ENCODE measurements around the gene NUCB1. TPM values are rescaled to one million over a fixed set of nuclear protein-coding genes. Genes with fewer than 3 reads are reported as not detected.

Gene NUCB1
- total RNA-seq, 1 experiment from 2014 or later: 102 TPM

DNA sequence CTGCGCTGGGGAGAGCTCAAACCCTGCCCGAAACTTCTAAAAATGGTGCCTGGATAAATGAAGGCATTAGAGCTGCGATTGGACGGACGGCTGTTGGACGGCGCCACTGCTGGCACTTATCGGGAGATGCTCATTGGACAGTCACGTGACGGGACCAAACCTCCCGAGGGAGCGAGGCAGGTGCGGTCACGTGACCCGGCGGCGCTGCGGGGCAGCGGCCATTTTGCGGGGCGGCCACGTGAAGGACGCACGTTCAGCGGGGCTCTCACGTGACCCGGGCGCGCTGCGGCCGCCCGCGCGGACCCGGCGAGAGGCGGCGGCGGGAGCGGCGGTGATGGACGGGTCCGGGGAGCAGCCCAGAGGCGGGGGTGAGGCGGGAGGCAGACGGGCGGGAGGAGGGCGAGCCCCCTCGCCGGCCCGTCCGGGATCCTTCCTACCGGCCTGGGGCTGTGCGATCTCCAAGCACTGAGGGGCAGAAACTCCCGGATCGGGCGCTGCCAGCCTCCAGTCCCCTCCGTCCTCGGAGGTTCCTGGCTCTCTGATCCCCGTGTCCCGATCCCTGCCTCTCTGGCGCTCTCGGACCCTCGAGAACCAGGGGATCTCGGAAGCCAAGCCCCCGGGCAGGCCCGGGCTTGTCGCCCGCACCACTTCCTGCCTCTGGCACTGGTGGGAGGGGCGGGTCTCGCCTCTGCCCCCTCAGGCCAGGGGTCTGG lies 54.6 kb downstream of the NUCB1 start, which contains the start of gene BAX:
Gene BAX (plus strand): TSS at position 281 of the 713 bp plus-strand sequence. CDS start 54 bp downstream, at position 335.
- no TSS peak for BruUV-seq (replicated peaks)
- ATAC-seq: peak; percentile 97
- in situ Hi-C loops (cut with HindIII; ENCODE audit: low pct_unique_long_range_greater_than_20kb, low sequenced_read_pairs): no loop called here

GRCh38 chr19:48955308-48955958 lies 55.3 kb downstream of the NUCB1 start:
- Histone ChIP-seq H3K4me3 (ENCODE audit: low read depth in 2 of 2, low read length in 2 of 2) (peak overlapping the region; percentile 81 to 87), H3K27me3 (ENCODE audit: control insufficient read depth, insufficient read depth, low read length) (no peaks in the 10 kb centered on the region), H3K27ac (ENCODE audit: low read length) (peak overlapping the region; percentile 83), H3K4me1 (ENCODE audit: control insufficient read depth, insufficient read depth, low read length) (peaks cover 4% of the 10 kb centered on the region; the same call in 1 of the 2 replicates), H3K9me3 (ENCODE audit: control insufficient read depth, insufficient read depth, low read depth, low read length) (no peaks in the 10 kb centered on the region), H3K36me3 (ENCODE audit: control insufficient read depth, insufficient read depth, low read length) (no peaks in the 10 kb centered on the region)
- DNase-seq (ENCODE audit: low read depth, low spot score): no peak
- intact Hi-C loops (cut with micrococcal nuclease; ENCODE audit: unreplicated experiment) (no loop called here), in situ Hi-C loops (cut with HindIII; ENCODE audit: low pct_unique_long_range_greater_than_20kb, low sequenced_read_pairs) (no loop called here)
- POLR2A ChIA-PET: no interaction called here
- TF ChIP-seq, protein P1, sequence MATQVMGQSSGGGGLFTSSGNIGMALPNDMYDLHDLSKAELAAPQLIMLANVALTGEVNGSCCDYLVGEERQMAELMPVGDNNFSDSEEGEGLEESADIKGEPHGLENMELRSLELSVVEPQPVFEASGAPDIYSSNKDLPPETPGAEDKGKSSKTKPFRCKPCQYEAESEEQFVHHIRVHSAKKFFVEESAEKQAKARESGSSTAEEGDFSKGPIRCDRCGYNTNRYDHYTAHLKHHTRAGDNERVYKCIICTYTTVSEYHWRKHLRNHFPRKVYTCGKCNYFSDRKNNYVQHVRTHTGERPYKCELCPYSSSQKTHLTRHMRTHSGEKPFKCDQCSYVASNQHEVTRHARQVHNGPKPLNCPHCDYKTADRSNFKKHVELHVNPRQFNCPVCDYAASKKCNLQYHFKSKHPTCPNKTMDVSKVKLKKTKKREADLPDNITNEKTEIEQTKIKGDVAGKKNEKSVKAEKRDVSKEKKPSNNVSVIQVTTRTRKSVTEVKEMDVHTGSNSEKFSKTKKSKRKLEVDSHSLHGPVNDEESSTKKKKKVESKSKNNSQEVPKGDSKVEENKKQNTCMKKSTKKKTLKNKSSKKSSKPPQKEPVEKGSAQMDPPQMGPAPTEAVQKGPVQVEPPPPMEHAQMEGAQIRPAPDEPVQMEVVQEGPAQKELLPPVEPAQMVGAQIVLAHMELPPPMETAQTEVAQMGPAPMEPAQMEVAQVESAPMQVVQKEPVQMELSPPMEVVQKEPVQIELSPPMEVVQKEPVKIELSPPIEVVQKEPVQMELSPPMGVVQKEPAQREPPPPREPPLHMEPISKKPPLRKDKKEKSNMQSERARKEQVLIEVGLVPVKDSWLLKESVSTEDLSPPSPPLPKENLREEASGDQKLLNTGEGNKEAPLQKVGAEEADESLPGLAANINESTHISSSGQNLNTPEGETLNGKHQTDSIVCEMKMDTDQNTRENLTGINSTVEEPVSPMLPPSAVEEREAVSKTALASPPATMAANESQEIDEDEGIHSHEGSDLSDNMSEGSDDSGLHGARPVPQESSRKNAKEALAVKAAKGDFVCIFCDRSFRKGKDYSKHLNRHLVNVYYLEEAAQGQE (IDR thresholded peaks at IDR 0.05; ENCODE audit: insufficient read depth in 1 of 2, low read depth in 2 of 2, low read length in 1 of 2): no peak
- no peak for TF ChIP-seq TCF7L2 (IDR thresholded peaks at IDR 0.05; ENCODE audit: low read depth, low read length)
- no peak for TF ChIP-seq POLR2AphosphoS5 (IDR thresholded peaks at IDR 0.05; ENCODE audit: low read depth, low read length)
- no peak for TF ChIP-seq CTCF (IDR thresholded peaks at IDR 0.05)
- no peak for TF ChIP-seq SIN3A (IDR thresholded peaks at IDR 0.05; ENCODE audit: borderline replicate concordance, insufficient read depth, low read depth, low read length)
- no TSS peak for BruUV-seq (replicated peaks)
- ATAC-seq: no peak
- CTCF ChIA-PET: no interaction called here

More for the DNA sequence above, 54.6 kb downstream of the NUCB1 start, which contains the start of gene BAX:
- TF ChIP-seq CTCF (IDR thresholded peaks at IDR 0.05) (no peak), POLR2AphosphoS5 (IDR thresholded peaks at IDR 0.05; ENCODE audit: low read depth, low read length) (peak; percentile 37; the same call in 1 of the 2 replicates)
- TF ChIP-seq, protein P1 (IDR thresholded peaks at IDR 0.05; ENCODE audit: insufficient read depth in 1 of 2, low read depth in 2 of 2, low read length in 1 of 2): no peak
- H3K4me1 ChIP-seq (ENCODE audit: control insufficient read depth, insufficient read depth, low read length): peaks cover 4% of the 10 kb centered on the region; the same call in 1 of the 2 replicates
- H3K9me3 ChIP-seq (ENCODE audit: control insufficient read depth, insufficient read depth, low read depth, low read length): no peaks in the 10 kb centered on the region
- ChIA-PET POLR2A (no interaction called here), CTCF (no interaction called here)
- peak within 1 kb of the TSS; percentile 83 for H3K27ac ChIP-seq (ENCODE audit: low read length)
- no peaks in the 10 kb centered on the region for H3K27me3 ChIP-seq (ENCODE audit: control insufficient read depth, insufficient read depth, low read length)
- intact Hi-C loops (cut with micrococcal nuclease; ENCODE audit: unreplicated experiment): no loop called here
- DNase-seq (ENCODE audit: low read depth, low spot score): peak; percentile 62
- H3K4me3 ChIP-seq (ENCODE audit: low read depth in 2 of 2, low read length in 2 of 2): peak within 1 kb of the TSS; percentile 81 to 87
- H3K36me3 ChIP-seq (ENCODE audit: control insufficient read depth, insufficient read depth, low read length): no peaks in the 10 kb centered on the region

All from Panc1 (cell line).